IgD-negative memory B cell (primary cell): ENCODE data around the gene KHK. TPM values are rescaled to one million over a fixed set of nuclear protein-coding genes. Genes with fewer than 3 reads are reported as not detected.

Experiments used
- H3K27ac Mint-ChIP-seq, 3 donors: one replicate each; pipeline ENCODE4 v1.8.0; 2020 to 2022; ENCODE audit warnings: mild to moderate bottlenecking in 3 of 3, mixed read lengths in 3 of 3, moderate library complexity in 1 of 3
- H3K27me3 Mint-ChIP-seq: one replicate; pipeline ENCODE4 v1.8.0; 2021; ENCODE audit warnings: mixed read lengths
- H3K36me3 Mint-ChIP-seq: one replicate; pipeline ENCODE4 v1.8.0; 2020; ENCODE audit warnings: mild to moderate bottlenecking, mixed read lengths
- H3K4me1 Mint-ChIP-seq, 3 donors: one replicate each; pipeline ENCODE4 v1.8.0; 2020 to 2022; ENCODE audit warnings: mixed read lengths in 3 of 3, mild to moderate bottlenecking in 1 of 3
- H3K4me3 Mint-ChIP-seq, 4 donors: one replicate each; pipeline ENCODE4 v1.8.0; 2020 to 2022; ENCODE audit warnings: mild to moderate bottlenecking in 4 of 4, mixed read lengths in 4 of 4, moderate library complexity in 3 of 4
- H3K9me3 Mint-ChIP-seq, 3 donors: one replicate each; pipeline ENCODE4 v1.8.0; 2020 to 2021; ENCODE audit warnings: mixed read lengths in 3 of 3, mild to moderate bottlenecking in 1 of 3
- polyA plus RNA-seq: library from polyadenylated mRNA; unstranded; fragments of 300-500 nt; fragmentation: Illumina TruSeq; gene quantifications from one replicate; pipeline ENCODE4 v1.2.3, GENCODE V29; 2021

KHK gene
- polyA plus RNA-seq, 1 donor from 2014 or later, result 6.5 TPM

DNA sequence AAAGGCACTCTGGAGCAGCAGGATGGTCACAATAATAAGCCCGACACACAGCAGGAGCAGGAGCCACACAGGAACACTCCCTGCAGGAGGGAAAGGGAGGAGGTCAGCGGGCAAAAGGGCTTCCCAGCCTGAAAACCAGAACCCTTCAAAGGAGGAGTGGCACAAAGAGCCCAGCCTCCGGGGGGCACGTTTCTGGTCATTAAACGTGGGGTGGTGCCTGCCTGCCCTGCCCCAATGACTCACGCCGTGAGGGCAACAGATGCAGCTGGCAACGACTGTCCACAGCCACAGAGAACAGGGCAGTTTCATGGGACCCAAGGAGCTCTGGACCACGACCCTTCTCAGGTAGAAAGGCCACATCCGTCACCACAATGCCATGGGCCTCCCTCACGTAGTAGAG is 44.9 kb downstream of the KHK start:
- Mint-ChIP-seq H3K9me3 (no peaks in the 10 kb centered on the region), H3K4me3 (peak overlapping the region in 1 of 4 donors; percentile 52), H3K4me1 (peaks cover 10 to 18% (median 15%) of the 10 kb centered on the region in 3 donors), H3K36me3 (peaks cover 2% of the 10 kb centered on the region), H3K27ac (no peak overlapping the region), H3K27me3 (peaks cover 1% of the 10 kb centered on the region)

DNA sequence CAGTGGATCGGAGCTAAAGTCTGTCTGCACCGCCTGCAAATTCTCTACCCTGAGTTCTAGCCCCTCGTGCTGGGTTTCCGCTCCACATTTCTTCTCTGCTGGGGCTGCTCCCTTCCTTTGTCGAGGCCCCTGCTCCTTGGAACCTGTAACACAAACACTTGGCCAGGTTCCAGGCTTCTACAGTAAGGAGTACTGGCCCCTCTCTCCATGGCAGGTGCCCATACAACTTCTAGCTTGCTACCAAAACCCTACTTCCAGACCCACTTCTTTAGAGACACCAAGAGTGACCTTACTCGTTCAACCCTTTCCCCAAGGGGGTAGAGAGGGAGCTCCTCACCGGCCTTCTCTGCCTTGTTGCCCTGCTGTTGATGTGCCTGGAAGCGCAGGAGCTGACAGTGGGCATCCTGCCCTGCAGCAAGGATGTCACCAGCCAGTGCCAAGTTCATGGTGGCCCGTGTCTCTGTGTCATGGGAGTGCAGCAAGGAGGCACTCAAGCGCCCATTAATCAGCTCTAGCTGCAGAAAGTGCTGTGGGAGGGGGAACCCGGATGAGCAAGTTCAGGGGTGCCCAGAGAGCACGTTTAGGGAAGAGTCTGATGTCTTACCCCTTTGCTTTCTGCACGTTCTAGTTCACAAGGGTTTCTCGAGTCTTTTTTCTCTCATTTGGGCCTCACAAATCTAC is 46.8 kb downstream of the KHK start:
- no peaks in the 10 kb centered on the region for H3K9me3 Mint-ChIP-seq
- peak overlapping the region; percentile 86 to 99 (median 98) for H3K27ac Mint-ChIP-seq
- H3K4me3 Mint-ChIP-seq, result peak overlapping the region; percentile 90 to 98 (median 94)
- peaks cover 2% of the 10 kb centered on the region for H3K36me3 Mint-ChIP-seq
- peaks cover 1% of the 10 kb centered on the region for H3K27me3 Mint-ChIP-seq
- H3K4me1 Mint-ChIP-seq, result peaks cover 10 to 18% (median 14%) of the 10 kb centered on the region in 3 donors

DNA sequence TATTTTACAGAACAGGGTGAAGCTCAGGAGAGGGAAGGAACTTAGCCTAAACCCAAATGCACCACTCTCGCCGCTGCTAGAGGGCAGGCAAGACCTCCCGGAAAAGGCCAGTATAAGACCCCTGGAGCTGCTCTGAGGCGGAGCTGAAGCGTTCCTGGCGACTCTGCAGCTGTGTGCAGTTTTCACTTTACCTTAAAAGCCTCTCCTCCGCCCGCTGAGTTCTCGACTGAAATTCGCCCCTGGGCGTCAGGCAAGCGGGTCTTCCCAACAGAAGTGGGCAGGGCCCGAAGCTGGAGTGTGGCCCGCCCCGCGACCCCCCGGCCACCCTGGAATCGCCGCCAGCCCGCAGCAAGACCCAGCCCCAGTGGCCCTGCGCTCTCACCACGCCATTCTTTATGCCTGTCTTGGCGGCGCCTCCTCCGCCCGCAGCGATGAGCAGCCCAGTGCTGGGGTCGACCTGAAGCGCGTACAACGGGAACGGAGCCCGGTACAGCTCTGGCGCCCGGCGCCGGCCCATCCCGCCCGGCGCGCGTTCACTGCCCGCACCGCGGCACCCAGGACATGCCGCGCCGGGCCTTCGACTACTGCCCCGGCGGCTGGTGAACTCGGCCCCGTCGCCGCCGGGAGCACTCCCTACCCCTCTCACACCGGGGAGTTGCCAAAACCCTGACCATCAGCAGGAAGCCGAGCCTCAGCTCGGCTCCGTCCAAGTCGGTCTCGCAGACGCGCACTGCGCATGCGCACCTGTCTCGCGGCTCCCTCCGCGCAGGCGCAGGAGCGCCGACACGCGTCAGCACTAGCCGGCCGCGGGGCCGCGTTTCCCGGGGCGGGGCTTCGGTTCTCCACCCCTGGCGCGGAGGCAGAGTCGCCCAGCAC is 47.6 kb downstream of the KHK start, which contains the start of gene PREB:
Gene PREB (minus strand): TSS at position 732 of the 876 bp plus-strand sequence. CDS start 215 bp downstream, at position 517.
- Mint-ChIP-seq H3K9me3 (no peaks in the 10 kb centered on the region), H3K4me1 (peaks cover 10 to 18% (median 14%) of the 10 kb centered on the region in 3 donors), H3K36me3 (peaks cover 2% of the 10 kb centered on the region), H3K27ac (peak within 1 kb of the TSS; percentile 86 to 99 (median 98)), H3K4me3 (peak within 1 kb of the TSS; percentile 90 to 98 (median 94)), H3K27me3 (peaks cover 1% of the 10 kb centered on the region)

DNA sequence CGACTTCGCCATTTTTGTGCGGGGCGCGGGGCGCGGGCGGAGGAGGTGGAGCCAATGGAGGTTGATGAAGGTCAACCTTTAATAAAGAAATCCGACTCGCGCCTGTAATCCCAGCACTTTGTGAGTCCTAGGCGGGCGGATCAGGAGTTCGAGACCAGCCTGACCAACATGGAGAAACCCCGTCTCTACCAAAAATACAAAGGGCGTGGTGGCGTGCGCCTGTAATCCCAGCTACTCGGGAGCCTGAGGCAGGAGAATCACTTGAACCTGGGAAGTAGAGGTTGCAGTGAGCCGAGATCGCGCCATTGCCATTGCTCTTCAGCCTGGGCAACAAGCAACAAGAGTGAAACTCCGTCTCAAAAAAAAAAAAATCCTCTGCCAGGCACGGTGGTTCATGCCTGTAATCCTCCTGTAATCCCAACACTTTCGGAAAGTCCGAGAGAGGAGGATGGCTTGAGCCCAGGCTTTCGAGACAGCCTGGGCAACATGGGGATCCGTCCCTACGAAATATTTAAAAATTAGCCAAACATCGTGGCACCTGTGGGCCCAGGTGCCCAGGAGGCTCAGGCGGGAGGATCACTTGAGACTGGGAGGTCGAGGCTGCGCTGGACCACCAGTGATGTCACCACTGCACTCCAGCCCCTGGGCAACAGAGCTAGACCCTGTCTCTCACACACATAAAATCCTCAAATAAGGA is 48.4 kb downstream of the KHK start:
- peaks cover 10 to 18% (median 14%) of the 10 kb centered on the region in 3 donors for H3K4me1 Mint-ChIP-seq
- peaks cover 2% of the 10 kb centered on the region for H3K36me3 Mint-ChIP-seq
- peaks cover 1% of the 10 kb centered on the region for H3K27me3 Mint-ChIP-seq
- H3K27ac Mint-ChIP-seq, result peak overlapping the region; percentile 86 to 99 (median 98)
- H3K4me3 Mint-ChIP-seq, result peak overlapping the region; percentile 90 to 98 (median 94)
- no peaks in the 10 kb centered on the region for H3K9me3 Mint-ChIP-seq

DNA sequence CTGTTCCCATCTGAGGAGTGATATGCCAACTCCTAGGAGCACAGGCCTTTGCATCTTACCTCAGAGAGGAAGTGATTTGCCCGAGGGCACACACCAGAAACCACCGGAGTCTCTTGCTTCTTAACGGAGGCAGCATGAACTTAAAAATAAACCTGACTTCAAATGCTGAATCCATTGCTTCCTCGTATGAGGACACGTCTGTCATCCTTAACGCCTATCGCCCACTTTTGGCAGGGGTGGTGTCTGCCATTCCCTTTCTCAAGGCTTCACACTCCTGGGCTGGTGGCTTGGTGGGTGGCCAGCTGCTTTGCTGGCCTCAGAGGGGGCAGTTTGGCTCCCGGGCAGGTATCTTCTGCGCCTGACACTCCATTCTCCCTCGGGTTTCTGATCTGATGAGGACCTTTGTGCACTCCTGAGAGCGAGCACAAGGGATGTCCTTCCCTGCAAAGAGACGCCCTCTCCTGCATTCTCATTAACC is 48.9 kb downstream of the KHK start:
- Mint-ChIP-seq H3K27ac (peak overlapping the region in 2 of 3 donors; percentile 86 to 98), H3K36me3 (peaks cover 2% of the 10 kb centered on the region), H3K4me3 (peak overlapping the region; percentile 63 to 92 (median 84)), H3K9me3 (no peaks in the 10 kb centered on the region), H3K4me1 (peaks cover 10 to 16% (median 14%) of the 10 kb centered on the region in 3 donors), H3K27me3 (peaks cover 1% of the 10 kb centered on the region)

DNA sequence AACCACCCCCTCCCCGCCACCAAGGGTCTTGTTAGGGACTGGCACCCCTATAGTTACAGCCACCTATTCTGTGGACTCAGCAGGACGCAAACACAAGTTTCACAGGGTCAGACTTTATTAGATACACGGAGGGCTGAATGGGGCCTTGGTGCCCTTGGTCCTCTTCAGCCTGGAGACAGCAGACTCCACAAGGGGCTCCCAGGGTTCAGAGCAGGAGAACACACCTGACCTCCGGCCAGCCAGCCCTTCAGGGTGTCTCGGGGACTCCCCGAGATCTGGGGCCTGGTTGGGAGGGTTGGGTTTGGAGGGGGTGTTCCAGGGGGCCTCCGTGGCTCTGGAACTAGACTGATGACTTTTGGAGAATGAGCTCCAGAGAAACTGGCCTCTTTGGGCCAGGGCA is 50.2 kb downstream of the KHK start:
- H3K9me3 Mint-ChIP-seq, result no peaks in the 10 kb centered on the region
- H3K4me1 Mint-ChIP-seq, result peaks cover 10 to 16% (median 14%) of the 10 kb centered on the region in 3 donors
- peak overlapping the region in 2 of 3 donors; percentile 50 to 57 for H3K27ac Mint-ChIP-seq
- peaks cover 1% of the 10 kb centered on the region for H3K27me3 Mint-ChIP-seq
- H3K36me3 Mint-ChIP-seq, result peaks cover 2% of the 10 kb centered on the region
- H3K4me3 Mint-ChIP-seq, result no peak overlapping the region

DNA sequence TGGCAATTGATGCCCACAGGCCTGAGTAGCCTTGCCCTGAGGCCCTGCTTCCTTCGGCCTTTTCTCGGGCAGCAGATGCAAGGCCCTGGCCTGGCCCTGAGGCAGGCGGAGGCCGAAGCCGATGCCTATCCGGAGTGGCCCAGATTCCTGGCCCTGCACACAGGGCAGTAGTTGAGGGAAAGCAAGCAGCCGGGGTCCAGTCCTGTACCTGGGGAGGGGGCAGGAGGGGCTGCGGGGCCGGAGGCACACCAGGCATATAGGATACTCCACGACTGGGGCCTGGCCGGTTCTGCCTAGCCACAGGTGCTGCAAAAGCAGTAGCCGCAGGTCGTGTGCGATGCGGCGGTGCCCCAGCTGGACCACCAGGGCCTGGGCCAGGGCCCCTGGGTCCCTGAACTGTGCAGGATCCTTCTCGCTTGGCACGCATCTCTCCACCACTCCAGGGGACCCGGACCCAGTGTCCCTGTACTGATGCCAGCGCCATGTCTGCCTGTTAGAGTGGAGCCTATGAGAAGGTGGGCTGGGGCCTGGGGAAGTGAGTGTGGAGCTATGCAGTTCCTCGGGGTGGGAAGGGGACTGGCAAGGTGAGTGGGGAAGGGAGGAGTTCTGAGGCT is 50.9 kb downstream of the KHK start:
- no peak overlapping the region for H3K27ac Mint-ChIP-seq
- peaks cover 1% of the 10 kb centered on the region for H3K27me3 Mint-ChIP-seq
- H3K4me1 Mint-ChIP-seq, result peaks cover 10 to 16% (median 14%) of the 10 kb centered on the region in 3 donors
- H3K9me3 Mint-ChIP-seq, result no peaks in the 10 kb centered on the region
- no peak overlapping the region for H3K4me3 Mint-ChIP-seq
- H3K36me3 Mint-ChIP-seq, result peaks cover 2% of the 10 kb centered on the region

DNA sequence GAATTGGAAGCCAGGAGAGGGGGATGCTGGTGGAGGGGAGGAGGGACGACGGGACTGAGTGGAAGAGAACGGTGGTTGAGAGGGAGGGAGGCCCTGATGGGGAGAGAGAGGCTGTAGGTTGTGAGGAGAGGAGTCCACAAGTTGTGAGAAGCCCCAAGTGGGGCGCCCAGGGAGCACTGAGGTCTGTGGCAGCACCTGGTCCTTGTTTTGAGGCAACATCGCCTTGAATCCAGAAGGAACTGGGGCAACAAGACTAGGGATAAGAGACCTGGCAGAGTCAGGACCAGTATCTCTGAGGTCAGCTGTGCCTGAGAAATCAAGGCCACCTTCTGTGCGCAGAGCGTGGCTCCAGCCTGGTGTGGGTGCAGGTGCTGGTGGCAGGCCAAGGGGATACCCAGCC is 51.5 kb downstream of the KHK start:
- H3K4me1 Mint-ChIP-seq, result peaks cover 6 to 13% (median 11%) of the 10 kb centered on the region in 3 donors
- peak overlapping the region in 1 of 3 donors; percentile 41 for H3K27ac Mint-ChIP-seq
- H3K27me3 Mint-ChIP-seq, result peaks cover 1% of the 10 kb centered on the region
- peak overlapping the region in 1 of 4 donors; percentile 53 for H3K4me3 Mint-ChIP-seq
- peaks cover 2% of the 10 kb centered on the region for H3K36me3 Mint-ChIP-seq
- no peaks in the 10 kb centered on the region for H3K9me3 Mint-ChIP-seq

DNA sequence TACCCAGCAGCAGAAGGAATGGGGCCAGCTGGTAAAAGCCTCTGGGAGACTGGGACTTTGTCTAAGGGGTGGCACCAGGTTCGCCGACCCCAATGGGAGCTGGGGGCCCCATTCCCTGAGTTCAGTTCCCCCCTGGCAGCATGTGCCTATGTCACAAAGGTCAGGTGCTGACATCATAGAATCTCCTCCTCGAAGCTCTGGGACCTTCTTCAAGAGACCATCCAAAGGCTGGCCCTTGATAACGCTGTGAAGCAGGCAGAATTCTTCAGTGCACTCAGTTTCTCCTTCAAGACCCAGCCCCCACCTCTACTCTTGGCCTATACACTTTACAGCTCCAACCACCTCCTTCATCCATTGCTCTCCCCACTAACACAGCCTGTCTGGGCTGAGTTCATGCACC is 52.7 kb downstream of the KHK start, which contains the start of gene PRR30:
Gene PRR30 (minus strand): TSS at position 101 of the 400 bp plus-strand sequence. CDS start 1,081 bp downstream, outside the sequence.
- peak within 1 kb of the TSS in 2 of 4 donors; percentile 25 to 53 for H3K4me3 Mint-ChIP-seq
- H3K27me3 Mint-ChIP-seq, result peaks cover 1% of the 10 kb centered on the region
- peak within 1 kb of the TSS in 1 of 3 donors; percentile 53 for H3K27ac Mint-ChIP-seq
- H3K9me3 Mint-ChIP-seq, result no peaks in the 10 kb centered on the region
- no peaks in the 10 kb centered on the region for H3K36me3 Mint-ChIP-seq
- peaks cover 2 to 4% (median 3%) of the 10 kb centered on the region in 3 donors for H3K4me1 Mint-ChIP-seq

DNA sequence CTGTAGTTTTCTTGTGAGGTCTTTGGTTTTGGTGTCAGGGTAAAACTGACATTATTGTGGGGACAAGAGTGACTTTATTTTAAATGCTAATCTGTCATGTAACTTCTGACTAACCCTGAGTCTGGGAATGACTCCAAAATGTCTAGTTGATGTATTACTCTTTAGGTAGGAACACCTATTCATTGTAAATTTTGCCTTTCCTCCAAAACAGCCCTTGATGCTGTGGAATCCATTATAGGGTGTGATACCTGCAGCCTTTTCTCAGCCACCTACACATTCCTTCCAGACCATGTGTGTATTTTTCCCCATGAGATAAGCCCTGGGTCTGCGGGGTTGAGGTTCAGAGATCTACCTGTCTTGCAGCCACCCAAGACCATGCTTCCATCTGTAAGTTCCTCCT is 56.7 kb downstream of the KHK start:
- no peak overlapping the region for H3K4me3 Mint-ChIP-seq
- no peaks in the 10 kb centered on the region for H3K36me3 Mint-ChIP-seq
- no peaks in the 10 kb centered on the region for H3K9me3 Mint-ChIP-seq
- peaks cover 3% of the 10 kb centered on the region for H3K27me3 Mint-ChIP-seq
- peaks cover 0 to 1% (median 0%) of the 10 kb centered on the region in 3 donors for H3K4me1 Mint-ChIP-seq
- H3K27ac Mint-ChIP-seq, result no peak overlapping the region

DNA sequence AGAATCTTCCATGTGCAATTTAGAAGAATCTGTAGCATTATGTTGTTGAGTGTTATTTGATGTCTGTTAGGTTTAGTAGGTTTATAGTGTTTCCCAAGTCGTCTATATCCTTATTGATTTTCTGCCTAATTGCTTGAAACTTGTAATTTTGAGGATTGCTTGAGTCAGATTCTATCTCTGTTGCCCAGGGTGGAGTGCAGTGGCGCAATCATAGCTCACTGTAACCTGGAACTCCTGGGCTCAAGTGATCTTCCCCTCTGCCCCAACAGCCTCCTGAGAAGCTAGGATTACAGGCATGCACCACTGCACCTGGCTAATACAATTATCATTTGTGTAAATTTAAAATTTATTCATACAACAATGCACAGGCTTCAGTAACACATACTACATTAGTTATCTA is 59.1 kb downstream of the KHK start:
- no peaks in the 10 kb centered on the region for H3K36me3 Mint-ChIP-seq
- H3K4me1 Mint-ChIP-seq, result peaks cover 0 to 1% (median 0%) of the 10 kb centered on the region in 3 donors
- H3K27me3 Mint-ChIP-seq, result peaks cover 6% of the 10 kb centered on the region
- H3K27ac Mint-ChIP-seq, result no peak overlapping the region
- H3K4me3 Mint-ChIP-seq, result no peak overlapping the region
- H3K9me3 Mint-ChIP-seq, result no peaks in the 10 kb centered on the region

DNA sequence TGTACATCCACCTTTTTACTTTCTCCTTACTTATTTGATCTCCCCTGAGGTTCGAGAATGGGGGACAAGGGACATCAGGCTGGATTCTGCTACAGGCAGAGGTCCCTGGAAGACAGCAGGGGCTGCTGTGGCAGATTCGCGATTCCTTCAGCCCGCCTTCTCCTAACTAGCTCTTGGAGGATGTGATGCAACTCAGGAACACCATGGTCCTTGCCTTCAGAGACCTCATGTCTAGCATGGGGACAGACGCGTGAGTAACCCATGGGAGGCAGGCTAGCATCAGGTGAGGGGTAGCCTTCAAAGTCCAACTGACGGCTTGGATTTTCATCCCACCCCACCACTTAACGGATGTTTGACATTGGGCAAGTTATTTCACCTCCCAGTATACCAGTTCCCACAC is 61.4 kb downstream of the KHK start:
- Mint-ChIP-seq H3K4me3 (no peak overlapping the region), H3K27ac (no peak overlapping the region), H3K27me3 (peaks cover 9% of the 10 kb centered on the region), H3K9me3 (no peaks in the 10 kb centered on the region), H3K4me1 (peaks cover 0 to 1% (median 0%) of the 10 kb centered on the region in 3 donors), H3K36me3 (no peaks in the 10 kb centered on the region)

DNA sequence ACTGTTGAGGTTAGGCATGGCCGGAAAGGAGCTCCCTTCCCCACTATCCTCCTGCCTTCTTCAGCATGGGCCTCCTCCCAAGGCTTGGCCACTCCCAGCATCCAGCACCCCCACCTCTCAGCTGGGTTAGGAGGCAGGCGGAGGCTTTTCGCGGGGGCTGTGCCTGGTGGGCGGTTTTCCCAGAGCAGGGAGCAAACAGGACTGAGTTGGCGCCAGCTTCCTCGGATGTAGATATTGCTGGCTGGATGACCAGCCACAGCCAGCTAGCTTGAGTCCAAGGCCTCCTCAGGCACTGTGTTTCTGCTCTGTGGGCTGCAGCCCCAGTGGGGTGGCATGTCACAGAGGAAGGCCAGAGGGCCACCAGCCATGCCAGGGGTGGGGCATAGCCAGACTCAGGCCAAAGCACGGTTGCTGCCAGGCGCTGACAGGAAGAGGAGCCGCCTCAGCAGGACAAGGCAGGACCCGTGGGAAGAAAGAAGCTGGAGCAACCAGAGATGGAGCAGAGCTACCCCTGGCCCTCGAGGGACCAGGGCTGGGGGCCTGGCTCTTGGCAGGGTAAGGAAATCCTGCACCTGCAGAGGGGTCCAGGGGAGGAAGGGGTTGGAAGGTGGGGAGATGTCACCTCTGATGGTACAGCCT is 62.3 kb downstream of the KHK start, which contains the start of gene TCF23:
Gene TCF23 (plus strand): TSS at position 204 of the 639 bp plus-strand sequence. CDS start 130 bp downstream, at position 334.
- Mint-ChIP-seq H3K4me1 (peaks cover 0 to 1% (median 0%) of the 10 kb centered on the region in 3 donors), H3K27ac (no peak within 1 kb of the TSS), H3K27me3 (peaks cover 10% of the 10 kb centered on the region), H3K4me3 (no peak within 1 kb of the TSS), H3K36me3 (no peaks in the 10 kb centered on the region), H3K9me3 (no peaks in the 10 kb centered on the region)
